HCT116 (cell line): Measurements from ENCODE around the gene COL21A1. TPM values are rescaled to one million over a fixed set of nuclear protein-coding genes. Genes with fewer than 3 reads are reported as not detected.

Experiments
- ATAC-seq: fragments of 200-7000 bp; cut with Tn5 transposase; 2 replicates; pipeline ENCODE4 v1.9.1; 2020; ENCODE audit warnings: mild to moderate bottlenecking, moderate library complexity
- BruUV-seq: library from RNA; stranded (reverse); fragments of 400-500 nt; replicated peaks from 2 replicates; lab custom pipeline; 2021; lab: Mats Ljungman, UMichigan
- CTCF ChIA-PET: fragments of 300-600 bp; sonication (Branson Sonifier 250); formaldehyde crosslinking; loops from one replicate; lab custom pipeline; 2021; ENCODE audit warnings: antibody characterized with exemption; lab: Charles Lee
- POLR2A ChIA-PET: fragments of 300-600, 350-600 bp; sonication (Branson Sonifier 250); formaldehyde crosslinking; loops from one replicate; lab custom pipeline; 2021; ENCODE audit warnings: antibody characterized with exemption; lab: Charles Lee
- RAD21 ChIA-PET, 2 experiments: fragments of 300-600 bp; sonication (Branson Sonifier 250); formaldehyde crosslinking; loops; one replicate each; lab custom pipeline; 2023; ENCODE audit warnings: low total read pairs in 2 of 2; ENCODE audit not compliant: uncharacterized antibody in 2 of 2, unreplicated experiment in 2 of 2, low non-redundant PET in 1 of 2; lab: Charles Lee
- DNase-seq: peaks from one replicate; pipeline ENCODE4 v3.0.0-alpha.2; 2010; ENCODE audit warnings: low read depth, low spot score
- H2AFZ ChIP-seq: fragments of 200-600 bp; shearing (Covaris generic), sonication (generic); 2 replicates; pipeline ENCODE4 v1.6.1; 2017; ENCODE audit warnings: low read depth, mixed run types, mixed read lengths, antibody characterized with exemption, low read length; ENCODE audit not compliant: poor library complexity, severe bottlenecking
- H3K27ac ChIP-seq: 2 replicates; pipeline ENCODE4 v1.5.1; 2012; ENCODE audit warnings: low read depth, low read length
- H3K27me3 ChIP-seq: fragments of 200-600 bp; sonication (generic); 2 replicates; pipeline ENCODE4 v1.6.1; 2016; ENCODE audit warnings: mixed run types, low read length, mixed read lengths; ENCODE audit not compliant: insufficient read depth
- H3K36me3 ChIP-seq, 2 experiments: fragments of 200-500 bp in 1 of 2; fragments of 200-600 bp in 1 of 2; sonication (Bioruptor generic) in 1 of 2; sonication (generic) in 1 of 2; 2 replicates each; pipeline versions ENCODE4 v1.5.1 to v1.6.1; 2014 to 2016; ENCODE audit warnings: low read length in 2 of 2, inconsistent platforms in 1 of 2, mixed read lengths in 1 of 2, mixed run types in 1 of 2; ENCODE audit not compliant: insufficient read depth in 2 of 2, control insufficient read depth in 1 of 2
- H3K4me1 ChIP-seq, 2 experiments: fragments of 200-600 bp in 1 of 2; sonication (generic) in 1 of 2; 2 replicates each; pipeline versions ENCODE4 v1.5.1 to v1.6.1; 2012 to 2017; ENCODE audit warnings: low read length in 2 of 2, inconsistent platforms in 1 of 2, mild to moderate bottlenecking in 1 of 2, mixed read lengths in 1 of 2, mixed run types in 1 of 2, moderate library complexity in 1 of 2; ENCODE audit not compliant: insufficient read depth in 2 of 2, control insufficient read depth in 1 of 2
- H3K4me2 ChIP-seq: fragments of 200-600 bp; sonication (generic); 2 replicates; pipeline ENCODE4 v1.6.1; 2017; ENCODE audit warnings: mixed run types, low read length, mixed read lengths
- H3K4me3 ChIP-seq, 2 experiments: fragments of 200-600 bp in 1 of 2; sonication (generic) in 1 of 2; replicated peaks in 1 of 2; 2 replicates each; pipeline ENCODE4 v1.5.1; 2011 to 2016; ENCODE audit warnings: low read length in 2 of 2, control low read depth in 1 of 2, low read depth in 1 of 2, mild to moderate bottlenecking in 1 of 2, mixed read lengths in 1 of 2, mixed run types in 1 of 2
- H3K79me2 ChIP-seq: fragments of 200-600 bp; sonication (generic); 2 replicates; pipeline ENCODE4 v1.6.1; 2017; ENCODE audit warnings: mild to moderate bottlenecking, mixed run types, low read length, moderate library complexity, mixed read lengths; ENCODE audit not compliant: insufficient read depth
- H3K9ac ChIP-seq: fragments of 200-600 bp; sonication (generic); 2 replicates; pipeline ENCODE4 v1.6.1; 2016; ENCODE audit warnings: low read length, mixed read lengths
- H3K9me2 ChIP-seq: fragments of 200-600 bp; sonication (generic), shearing (Covaris generic); 2 replicates; pipeline ENCODE4 v1.6.1; 2017; ENCODE audit warnings: mixed run types, mild to moderate bottlenecking, moderate library complexity; ENCODE audit not compliant: insufficient read depth
- H3K9me3 ChIP-seq, 2 experiments: fragments of 200-500 bp in 1 of 2; fragments of 200-600 bp in 1 of 2; sonication (Bioruptor generic) in 1 of 2; sonication (generic) in 1 of 2; 2 replicates each; pipeline ENCODE4 v1.6.1; 2014 to 2017; ENCODE audit warnings: low read length in 2 of 2, mixed read lengths in 2 of 2, inconsistent platforms in 1 of 2, low read depth in 1 of 2, mild to moderate bottlenecking in 1 of 2, mixed run types in 1 of 2, moderate library complexity in 1 of 2; ENCODE audit not compliant: control insufficient read depth in 1 of 2, insufficient read depth in 1 of 2
- H4K20me1 ChIP-seq: fragments of 200-600 bp; sonication (generic), shearing (Covaris generic); 2 replicates; pipeline ENCODE4 v1.6.1; 2017; ENCODE audit warnings: mixed run types, mild to moderate bottlenecking, moderate library complexity; ENCODE audit not compliant: insufficient read depth
- CBX3 ChIP-seq: IDR thresholded peaks from 2 replicates; pipeline ENCODE4 v1.6.1; 2012; ENCODE audit warnings: low read depth
- CTCF ChIP-seq, 3 experiments: fragments of 200-600 bp in 1 of 3; sonication (generic) in 1 of 3; IDR thresholded peaks in 2 of 3; conservative IDR thresholded peaks in 1 of 3; 2 replicates each; pipeline ENCODE4 v1.5.1; 2012 to 2017; ENCODE audit warnings: low read depth in 2 of 3, low read length in 2 of 3, antibody characterized with exemption in 1 of 3, borderline replicate concordance in 1 of 3, control low read depth in 1 of 3, mild to moderate bottlenecking in 1 of 3, mixed read lengths in 1 of 3, mixed run types in 1 of 3, moderate library complexity in 1 of 3; ENCODE audit not compliant: insufficient read depth in 1 of 3
- EGR1 ChIP-seq: IDR thresholded peaks from 2 replicates; pipeline ENCODE4 v1.6.1; 2012; ENCODE audit warnings: low read depth
- ELF1 ChIP-seq: IDR thresholded peaks from 2 replicates; pipeline ENCODE4 v1.6.1; 2012; ENCODE audit warnings: low read depth, borderline replicate concordance
- EZH2 ChIP-seq: fragments of 200-600 bp; sonication (generic); IDR thresholded peaks from 2 replicates; pipeline ENCODE4 v1.6.1; 2017; ENCODE audit warnings: antibody characterized with exemption, mixed run types
- EZH2phosphoT487 ChIP-seq: fragments of 200-600 bp; IDR thresholded peaks from 2 replicates; pipeline ENCODE4 v1.6.1; 2018; ENCODE audit warnings: antibody characterized with exemption, borderline replicate concordance
- MAX ChIP-seq: IDR thresholded peaks from 2 replicates; pipeline ENCODE4 v1.6.1; 2012
- RAD21 ChIP-seq: IDR thresholded peaks from 2 replicates; pipeline ENCODE4 v1.6.1; 2012; ENCODE audit warnings: low read depth, mild to moderate bottlenecking
- REST ChIP-seq: IDR thresholded peaks from 2 replicates; pipeline ENCODE4 v1.6.1; 2012; ENCODE audit warnings: low read depth
- SP1 ChIP-seq: IDR thresholded peaks from 2 replicates; pipeline ENCODE4 v1.6.1; 2012; ENCODE audit warnings: low read depth
- YY1 ChIP-seq: IDR thresholded peaks from 2 replicates; pipeline ENCODE4 v1.6.1; 2011; ENCODE audit warnings: low read length, low read depth, moderate library complexity, mild to moderate bottlenecking; ENCODE audit not compliant: insufficient replicate concordance; ENCODE audit errors: extremely low read depth
- ZFX ChIP-seq: fragments of 450-650 bp; IDR thresholded peaks from 2 replicates; pipeline ENCODE4 v1.6.1; 2017
- ZNF274 ChIP-seq: fragments of 200-500 bp; sonication (Bioruptor generic); IDR thresholded peaks from 2 replicates; pipeline ENCODE4 v1.6.1; 2014; ENCODE audit warnings: mild to moderate bottlenecking, low read depth, low read length, inconsistent platforms
- intact Hi-C: fragments of 100-400 bp; cut with micrococcal nuclease; formaldehyde crosslinking; loops from 2 replicates; pipeline ENCODE4 v1.10.0; 2022
- total RNA-seq: library from RNA; stranded (reverse); gene quantifications from one replicate; pipeline ENCODE4 v1.2.1, GENCODE V29; 2021; ENCODE audit not compliant: unreplicated experiment

Gene COL21A1
- total RNA-seq, 1 experiment from 2014 or later = not detected

- Histone ChIP-seq H3K4me1 (no peaks in the 10 kb centered on the region), H3K9me2 (no peaks in the 10 kb centered on the region), H3K9me3 (no peaks in the 10 kb centered on the region), H4K20me1 (no peaks in the 10 kb centered on the region), H3K27me3 (no peaks in the 10 kb centered on the region), H3K36me3 (no peaks in the 10 kb centered on the region), H3K27ac (no peak overlapping the region), H3K4me2 (no peak overlapping the region), H2AFZ (no peak overlapping the region), H3K4me3 (no peak overlapping the region), H3K79me2 (no peaks in the 10 kb centered on the region), H3K9ac (no peak overlapping the region)
- ChIA-PET POLR2A (no interaction called here), CTCF (no interaction called here), RAD21 (no interaction called here)
- ATAC-seq (no peak), DNase-seq (no peak)
- TF ChIP-seq EZH2 (no peak), EZH2phosphoT487 (no peak), MAX (no peak), ELF1 (no peak), ZFX (no peak), SP1 (no peak), RAD21 (no peak), ZNF274 (no peak), YY1 (no peak)
- BruUV-seq = no TSS peak
- intact Hi-C loops = no loop called here
Observed at GRCh38 chr6:56244089-56244488, 3.3 kb downstream of the COL21A1 start.

- BruUV-seq = no TSS peak
- TF ChIP-seq ZFX (no peak), CBX3 (no peak), ELF1 (no peak), SP1 (no peak), CTCF (IDR thresholded peaks at IDR 0.05 in 2 of 3, conservative IDR thresholded peaks at IDR 0.05 in 1 of 3; ENCODE audit: borderline replicate concordance in 1 of 3, insufficient read depth in 1 of 3, low read depth in 2 of 3, low read length in 2 of 3) (no peak), ZNF274 (no peak), RAD21 (no peak), EGR1 (no peak), REST (no peak), YY1 (no peak), EZH2 (no peak)
Observed at GRCh38 chr6:56243518-56244070, 3.8 kb downstream of the COL21A1 start.

More at GRCh38 chr6:56243518-56244070, 3.8 kb downstream of the COL21A1 start:
- Histone ChIP-seq H3K9ac (no peak overlapping the region), H3K79me2 (no peaks in the 10 kb centered on the region), H2AFZ (no peak overlapping the region), H3K27me3 (no peaks in the 10 kb centered on the region), H4K20me1 (no peaks in the 10 kb centered on the region), H3K9me2 (no peaks in the 10 kb centered on the region), H3K36me3 (no peaks in the 10 kb centered on the region), H3K9me3 (no peaks in the 10 kb centered on the region), H3K27ac (no peak overlapping the region), H3K4me2 (no peak overlapping the region), H3K4me1 (no peaks in the 10 kb centered on the region), H3K4me3 (no peak overlapping the region)
- ChIA-PET POLR2A (no interaction called here), CTCF (no interaction called here), RAD21 (no interaction called here)
- intact Hi-C loops = no loop called here
- no peak for ATAC-seq
- no peak for DNase-seq
